Hematopoietic multipotent progenitor cell treated with erythropoietin and hydrocortisone succinate and interleukin-3 and kit ligand, for 15 days (in vitro differentiated cells): ENCODE measurements around the gene P4HTM.
A peak's percentile ranks its signal among the peaks of the same experiment; 100 is the strongest.

Source experiments
- DNase-seq: peaks from one replicate; pipeline ENCODE4 v3.0.0-alpha.2; 2015; ENCODE audit warnings: low spot score

The P4HTM gene

GRCh38 chr3:48983096-48983495 is 6.9 kb upstream of the P4HTM start:
- no peak for DNase-seq

GRCh38 chr3:48984663-48985062 is 5.4 kb upstream of the P4HTM start:
- DNase-seq, result no peak

- DNase-seq, result no peak
Measured at GRCh38 chr3:48985831-48986376, 4.1 kb upstream of the P4HTM start.

GRCh38 chr3:48989126-48989795 is 780 bp upstream of the P4HTM start:
- no peak for DNase-seq

- DNase-seq, result peak; percentile 53
Measured at GRCh38 chr3:48990636-48991469, 812 bp downstream of the P4HTM start.

- no peak for DNase-seq
Measured at GRCh38 chr3:48991851-48992545, 2.0 kb downstream of the P4HTM start.

GRCh38 chr3:48993834-48994233 is 3.8 kb downstream of the P4HTM start:
- no peak for DNase-seq

GRCh38 chr3:48996640-48997039 is 6.6 kb downstream of the P4HTM start:
- no peak for DNase-seq

- DNase-seq, result no peak
Measured at GRCh38 chr3:48997102-48997635, 7.1 kb downstream of the P4HTM start.

GRCh38 chr3:48997714-48998637 is 7.9 kb downstream of the P4HTM start:
- DNase-seq, result no peak

- DNase-seq, result no peak
Measured at GRCh38 chr3:48999085-48999858, 9.2 kb downstream of the P4HTM start.

- DNase-seq, result no peak
Measured at GRCh38 chr3:49001155-49001554, 11.1 kb downstream of the P4HTM start.

GRCh38 chr3:49004352-49005302 is 14.6 kb downstream of the P4HTM start:
- DNase-seq, result peak; percentile 87

GRCh38 chr3:49005303-49005680 is 15.3 kb downstream of the P4HTM start:
- DNase-seq, result no peak

- no peak for DNase-seq
Measured at GRCh38 chr3:49005998-49006397, 16.0 kb downstream of the P4HTM start.

- peak; percentile 49 for DNase-seq
Measured at GRCh38 chr3:49006408-49007067, 16.5 kb downstream of the P4HTM start.

GRCh38 chr3:49007068-49007770 is 17.2 kb downstream of the P4HTM start, which contains the start of gene WDR6:
Gene WDR6 (plus strand): TSS chr3:49007391. CDS start chr3:49007432, 41 bp downstream.
- peak; percentile 94 for DNase-seq
